Esophagus squamous epithelium (tissue), 4 donors: ENCODE data around the gene SASH3.

Experiments
- CTCF ChIP-seq, 6 experiments: fragments of 450-650 bp in 4 of 6; fragments of 200-600 bp in 2 of 6; sonication (generic) in 2 of 6; IDR thresholded peaks; one replicate each; pipeline ENCODE4 v1.5.1; 2016 to 2019; ENCODE audit warnings: antibody characterized with exemption in 6 of 6, mild to moderate bottlenecking in 4 of 6, moderate library complexity in 4 of 6
- POLR2A ChIP-seq, 4 donors: fragments of 450-650 bp; IDR thresholded peaks; one replicate each; pipeline ENCODE4 v1.6.1; 2017; ENCODE audit warnings: antibody characterized with exemption in 4 of 4, mild to moderate bottlenecking in 4 of 4, moderate library complexity in 3 of 4

GRCh38 chrX:129836827-129837226 lies 57.1 kb downstream of the SASH3 start:
- TF ChIP-seq POLR2A (IDR thresholded peaks at IDR 0.05) (no peak), CTCF (IDR thresholded peaks at IDR 0.05) (no peak)
